ENCODE data around the gene OSM.

The OSM gene

DNA sequence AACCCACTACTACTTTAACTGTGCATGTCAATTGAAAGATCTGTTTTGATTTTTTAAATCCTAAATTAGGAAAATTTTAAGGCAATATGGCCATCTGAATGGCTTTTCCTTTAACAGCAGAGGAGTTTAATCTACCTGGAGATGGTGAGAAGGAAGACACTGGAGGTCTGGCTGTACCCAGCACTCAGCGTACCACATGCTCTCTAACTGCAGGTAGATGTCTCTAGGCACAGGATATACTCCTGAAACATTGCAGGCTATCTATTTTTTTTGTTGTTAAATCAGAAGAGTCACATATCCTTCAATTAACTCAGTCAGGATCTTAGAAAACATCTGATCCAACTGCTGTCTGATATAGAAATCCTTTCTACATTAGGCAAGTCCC is 40.0 kb upstream of the OSM start:
- Mint-ChIP-seq H3K4me1 (peaks cover 55% of the 10 kb centered on the region), H3K27ac (no peak overlapping the region), H3K36me3 (ENCODE audit: low read depth) (no peaks in the 10 kb centered on the region), H3K9me3 (no peaks in the 10 kb centered on the region), H3K27me3 (ENCODE audit: low read depth, poor library complexity) (peaks cover 8% of the 10 kb centered on the region), H3K4me3 (no peak overlapping the region)
- TF ChIP-seq, protein P1, sequence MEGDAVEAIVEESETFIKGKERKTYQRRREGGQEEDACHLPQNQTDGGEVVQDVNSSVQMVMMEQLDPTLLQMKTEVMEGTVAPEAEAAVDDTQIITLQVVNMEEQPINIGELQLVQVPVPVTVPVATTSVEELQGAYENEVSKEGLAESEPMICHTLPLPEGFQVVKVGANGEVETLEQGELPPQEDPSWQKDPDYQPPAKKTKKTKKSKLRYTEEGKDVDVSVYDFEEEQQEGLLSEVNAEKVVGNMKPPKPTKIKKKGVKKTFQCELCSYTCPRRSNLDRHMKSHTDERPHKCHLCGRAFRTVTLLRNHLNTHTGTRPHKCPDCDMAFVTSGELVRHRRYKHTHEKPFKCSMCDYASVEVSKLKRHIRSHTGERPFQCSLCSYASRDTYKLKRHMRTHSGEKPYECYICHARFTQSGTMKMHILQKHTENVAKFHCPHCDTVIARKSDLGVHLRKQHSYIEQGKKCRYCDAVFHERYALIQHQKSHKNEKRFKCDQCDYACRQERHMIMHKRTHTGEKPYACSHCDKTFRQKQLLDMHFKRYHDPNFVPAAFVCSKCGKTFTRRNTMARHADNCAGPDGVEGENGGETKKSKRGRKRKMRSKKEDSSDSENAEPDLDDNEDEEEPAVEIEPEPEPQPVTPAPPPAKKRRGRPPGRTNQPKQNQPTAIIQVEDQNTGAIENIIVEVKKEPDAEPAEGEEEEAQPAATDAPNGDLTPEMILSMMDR (IDR thresholded peaks at IDR 0.05), result no peak
- no peak for DNase-seq

DNA sequence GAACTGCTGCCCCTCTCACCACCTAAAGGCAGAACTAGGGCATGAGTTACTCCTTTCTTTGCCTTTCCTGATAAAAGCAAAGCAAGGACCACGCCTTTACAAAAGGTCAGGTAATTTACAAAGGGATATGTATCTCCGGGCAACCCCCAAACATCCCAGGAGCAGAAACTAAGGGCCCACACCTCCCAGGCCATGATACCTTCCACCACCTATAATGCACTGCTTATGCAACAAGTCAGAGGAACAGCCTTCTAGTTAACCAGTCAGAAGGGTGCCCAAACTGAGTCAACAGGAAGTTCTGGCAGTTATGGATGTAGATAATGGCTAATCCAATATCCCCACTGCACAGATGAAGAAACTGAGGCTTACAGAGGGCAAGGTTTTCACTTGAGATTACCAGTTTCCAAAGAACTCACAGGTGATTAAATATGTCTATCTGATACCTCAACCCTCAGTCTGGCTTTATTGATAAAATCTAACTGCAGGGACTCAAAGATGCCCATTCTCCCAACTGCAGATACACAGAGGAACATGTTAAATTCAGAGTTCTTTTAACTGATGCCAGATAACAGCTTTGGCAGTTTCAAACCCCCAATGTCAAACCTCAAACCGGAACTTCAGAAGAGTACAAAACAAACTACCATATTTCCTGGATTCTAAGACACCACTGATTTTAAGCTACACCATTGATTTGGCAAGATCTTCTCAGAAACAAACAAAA is 39.4 kb upstream of the OSM start:
- no peak overlapping the region for H3K4me3 Mint-ChIP-seq
- no peaks in the 10 kb centered on the region for H3K9me3 Mint-ChIP-seq
- TF ChIP-seq, protein P1 (IDR thresholded peaks at IDR 0.05), result no peak
- no peak overlapping the region for H3K27ac Mint-ChIP-seq
- H3K4me1 Mint-ChIP-seq, result peaks cover 50% of the 10 kb centered on the region
- DNase-seq, result no peak
- H3K27me3 Mint-ChIP-seq (ENCODE audit: low read depth, poor library complexity), result peaks cover 8% of the 10 kb centered on the region
- H3K36me3 Mint-ChIP-seq (ENCODE audit: low read depth), result no peaks in the 10 kb centered on the region

DNA sequence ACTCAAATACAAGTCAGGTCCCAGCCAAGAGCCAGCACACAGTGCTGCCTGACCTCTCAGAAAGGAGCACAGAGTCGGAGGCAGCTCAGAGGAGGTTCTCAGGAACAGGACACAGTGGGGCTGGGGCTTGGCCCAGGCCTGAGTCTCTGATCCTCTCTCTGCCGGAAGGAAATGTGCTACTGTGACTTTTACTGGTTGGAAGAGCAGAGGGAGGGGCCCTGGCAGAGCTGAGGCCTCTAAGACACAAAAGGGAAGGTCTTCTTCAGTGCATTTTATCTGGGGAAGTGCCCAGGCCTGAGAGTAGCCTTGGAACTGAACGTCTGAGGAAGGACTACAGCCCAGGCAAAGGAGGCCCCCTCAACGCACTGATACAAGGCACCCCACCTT is 38.9 kb upstream of the OSM start:
- H3K36me3 Mint-ChIP-seq (ENCODE audit: low read depth), result no peaks in the 10 kb centered on the region
- no peak overlapping the region for H3K4me3 Mint-ChIP-seq
- TF ChIP-seq, protein P1 (IDR thresholded peaks at IDR 0.05), result no peak

DNA sequence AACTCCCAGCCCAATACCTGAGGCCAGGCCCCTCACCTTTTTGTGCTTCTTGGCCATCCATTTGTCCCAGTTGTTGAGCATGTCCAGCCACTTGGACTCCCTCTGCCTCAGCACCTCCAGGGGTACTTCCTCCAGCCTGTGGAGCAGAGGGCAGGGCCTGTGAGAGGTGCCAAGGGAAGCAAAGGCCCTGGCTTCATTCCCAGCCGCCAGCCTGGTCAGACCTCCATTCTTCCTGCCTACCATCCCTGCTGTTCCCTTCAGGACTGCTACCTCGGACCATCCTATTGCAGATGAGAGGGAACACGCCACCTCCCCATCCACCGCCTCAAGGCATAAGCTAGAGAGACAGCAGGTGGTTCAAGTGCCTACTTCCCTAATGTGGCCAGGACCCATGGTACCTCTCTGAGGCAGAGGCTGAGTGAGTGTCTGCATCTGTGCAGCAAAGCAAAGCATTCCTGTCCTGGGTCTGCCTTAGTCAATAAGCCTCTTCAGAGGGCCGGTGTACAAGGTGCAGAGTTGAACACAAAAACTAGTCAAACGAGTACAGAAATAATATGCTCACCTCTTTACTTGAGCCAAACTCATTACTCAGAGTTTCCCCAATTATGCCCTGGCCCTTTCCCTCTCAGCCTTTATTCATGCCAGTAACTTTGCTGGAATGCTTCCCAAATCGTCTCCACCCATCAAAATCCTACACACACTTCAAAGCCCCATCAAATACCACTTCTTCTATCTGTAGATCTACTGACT is 38.0 kb upstream of the OSM start:
- no peak overlapping the region for H3K4me3 Mint-ChIP-seq
- H3K27me3 Mint-ChIP-seq (ENCODE audit: low read depth, poor library complexity), result peaks cover under 1% of the 10 kb centered on the region
- H3K4me1 Mint-ChIP-seq, result peaks cover 36% of the 10 kb centered on the region

More for the DNA sequence above, 38.9 kb upstream of the OSM start:
- Mint-ChIP-seq H3K27ac (peak overlapping the region; percentile 70), H3K9me3 (no peaks in the 10 kb centered on the region), H3K27me3 (ENCODE audit: low read depth, poor library complexity) (peaks cover 5% of the 10 kb centered on the region), H3K4me1 (peaks cover 44% of the 10 kb centered on the region)
- no peak for DNase-seq

DNA sequence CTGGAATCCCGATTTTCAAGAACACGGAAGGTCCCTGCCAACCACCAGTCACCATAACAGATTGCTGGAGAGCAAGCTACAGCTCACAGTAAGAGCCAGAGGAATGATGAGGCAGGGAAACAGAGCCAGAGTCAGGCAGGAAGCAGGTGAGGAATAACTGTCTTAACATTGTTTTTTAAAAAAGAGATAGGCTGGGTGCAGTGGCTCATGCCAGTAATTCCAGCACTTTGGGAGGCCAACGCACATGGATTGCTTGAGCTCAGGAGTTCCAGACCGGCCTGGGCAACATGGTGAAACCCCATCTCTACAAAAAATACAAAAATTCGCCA is 36.1 kb upstream of the OSM start:
- no peak for DNase-seq
- Mint-ChIP-seq H3K4me3 (no peak overlapping the region), H3K27me3 (ENCODE audit: low read depth, poor library complexity) (no peaks in the 10 kb centered on the region), H3K4me1 (peaks cover 20% of the 10 kb centered on the region), H3K9me3 (no peaks in the 10 kb centered on the region), H3K36me3 (ENCODE audit: low read depth) (no peaks in the 10 kb centered on the region), H3K27ac (peak overlapping the region; percentile 23)
- TF ChIP-seq, protein P1 (IDR thresholded peaks at IDR 0.05), result no peak

More for the DNA sequence above, 38.0 kb upstream of the OSM start:
- no peaks in the 10 kb centered on the region for H3K9me3 Mint-ChIP-seq
- H3K27ac Mint-ChIP-seq, result peak overlapping the region; percentile 70
- TF ChIP-seq, protein P1 (IDR thresholded peaks at IDR 0.05), result no peak
- DNase-seq, result no peak
- no peaks in the 10 kb centered on the region for H3K36me3 Mint-ChIP-seq (ENCODE audit: low read depth)

Data from nephron progenitor cell (in vitro differentiated cells).